Raji (cell line): ENCODE results near the gene GSPT1.

ENCODE experiments used
- POLR2A ChIP-seq: IDR thresholded peaks from 2 replicates; pipeline ENCODE4 v1.6.1; 2011; ENCODE audit warnings: low read depth, low read length, control low read depth; ENCODE audit not compliant: insufficient read depth

Gene GSPT1

GRCh38 chr16:11835309-11835708, 80.4 kb downstream of the GSPT1 start:
- no peak for TF ChIP-seq POLR2A

GRCh38 chr16:11833951-11834695, 81.6 kb downstream of the GSPT1 start:
- TF ChIP-seq POLR2A, result no peak

GRCh38 chr16:11828696-11829095, 87.1 kb downstream of the GSPT1 start:
- no peak for TF ChIP-seq POLR2A

GRCh38 chr16:11824362-11824761, 91.4 kb downstream of the GSPT1 start:
- TF ChIP-seq POLR2A, result no peak

DNA sequence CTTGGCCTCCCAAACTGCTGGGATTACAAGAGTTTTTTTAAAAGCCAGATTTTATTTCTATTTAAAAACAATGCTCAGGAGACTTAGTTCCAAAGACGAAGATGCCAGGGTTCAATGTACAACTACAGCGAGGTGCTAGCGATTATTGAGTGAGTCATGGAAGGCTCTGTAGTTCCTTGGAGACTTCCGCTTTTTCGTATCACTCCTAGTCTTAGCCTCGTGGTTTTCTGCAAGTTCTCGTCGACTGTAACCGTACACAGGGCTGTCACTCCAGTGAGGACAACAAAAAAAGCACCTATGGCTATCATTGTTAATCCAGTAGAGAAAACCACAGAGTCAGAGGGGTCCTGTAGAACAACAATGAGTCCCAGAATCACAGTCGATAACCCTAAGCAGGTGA, 96.0 kb downstream of the GSPT1 start:
- TF ChIP-seq POLR2A, result no peak
